8988T (cell line): Measurements from ENCODE around the gene ZFHX3.

Experiments
- DNase-seq: peaks from one replicate; pipeline ENCODE4 v3.0.0; 2011

The ZFHX3 gene

GRCh38 chr16:72862090-72862489 lies 185.8 kb downstream of the ZFHX3 start:
- DNase-seq: no peak

- DNase-seq: no peak
Observed at GRCh38 chr16:72860726-72861562, 187.0 kb downstream of the ZFHX3 start.

- no peak for DNase-seq
Observed at GRCh38 chr16:72859581-72859980, 188.3 kb downstream of the ZFHX3 start.

- no peak for DNase-seq
Observed at GRCh38 chr16:72858665-72859493, 189.0 kb downstream of the ZFHX3 start.

- no peak for DNase-seq
Observed at GRCh38 chr16:72857834-72858664, 189.9 kb downstream of the ZFHX3 start.

GRCh38 chr16:72856797-72857196 lies 191.1 kb downstream of the ZFHX3 start:
- no peak for DNase-seq

- DNase-seq: no peak
Observed at GRCh38 chr16:72854267-72854959, 193.5 kb downstream of the ZFHX3 start.

GRCh38 chr16:72853575-72854266 lies 194.2 kb downstream of the ZFHX3 start:
- DNase-seq: no peak

- no peak for DNase-seq
Observed at GRCh38 chr16:72852421-72852820, 195.5 kb downstream of the ZFHX3 start.

- no peak for DNase-seq
Observed at GRCh38 chr16:72850853-72851252, 197.1 kb downstream of the ZFHX3 start.

- DNase-seq: no peak
Observed at GRCh38 chr16:72850021-72850420, 197.9 kb downstream of the ZFHX3 start.

- DNase-seq: peak; percentile 40
Observed at GRCh38 chr16:72848759-72849664, 198.9 kb downstream of the ZFHX3 start.

GRCh38 chr16:72848028-72848400 lies 199.9 kb downstream of the ZFHX3 start:
- no peak for DNase-seq

- peak; percentile 65 for DNase-seq
Observed at GRCh38 chr16:72847187-72848027, 200.5 kb downstream of the ZFHX3 start.

GRCh38 chr16:72846594-72846993 lies 201.3 kb downstream of the ZFHX3 start:
- DNase-seq: no peak

- no peak for DNase-seq
Observed at GRCh38 chr16:72845322-72846020, 202.5 kb downstream of the ZFHX3 start.

- DNase-seq: no peak
Observed at GRCh38 chr16:72844225-72844920, 203.6 kb downstream of the ZFHX3 start.

- no peak for DNase-seq
Observed at GRCh38 chr16:72841506-72841905, 206.4 kb downstream of the ZFHX3 start.
